Inferior parietal cortex (tissue), 1 donor: ENCODE results near the gene NLN.
"Not testable (repeated sequence)": the region's sequence is repeated elsewhere in the genome, so short reads cannot be mapped to it uniquely, and the experiment has no call there.

Experiments used
- DNase-seq: peaks from one replicate; pipeline ENCODE4 v3.0.0-alpha.2; 2016; ENCODE audit errors: extremely low spot score

The NLN gene

GRCh38 chr5:65772963-65773362, 51.0 kb downstream of the NLN start:
- DNase-seq, result not testable (repeated sequence)

GRCh38 chr5:65774346-65774745, 52.3 kb downstream of the NLN start:
- DNase-seq, result no peak

- DNase-seq, result no peak
Measured at GRCh38 chr5:65775476-65775875, 53.5 kb downstream of the NLN start.

- no peak for DNase-seq
Measured at GRCh38 chr5:65776441-65777141, 54.6 kb downstream of the NLN start.

- DNase-seq, result no peak
Measured at GRCh38 chr5:65778126-65778525, 56.1 kb downstream of the NLN start.

- DNase-seq, result no peak
Measured at GRCh38 chr5:65779643-65780042, 57.6 kb downstream of the NLN start.

GRCh38 chr5:65788296-65788695, 66.3 kb downstream of the NLN start:
- DNase-seq, result not testable (repeated sequence)

GRCh38 chr5:65790371-65791163, 68.6 kb downstream of the NLN start:
- DNase-seq, result no peak

GRCh38 chr5:65791712-65792673, 70.0 kb downstream of the NLN start:
- DNase-seq, result peak; percentile 52

GRCh38 chr5:65796269-65796668, 74.3 kb downstream of the NLN start:
- no peak for DNase-seq

- DNase-seq, result no peak
Measured at GRCh38 chr5:65796751-65797316, 74.8 kb downstream of the NLN start.

GRCh38 chr5:65797481-65797880, 75.5 kb downstream of the NLN start:
- no peak for DNase-seq

GRCh38 chr5:65799857-65800256, 77.9 kb downstream of the NLN start:
- DNase-seq, result no peak

- DNase-seq, result no peak
Measured at GRCh38 chr5:65800775-65801174, 78.8 kb downstream of the NLN start.

GRCh38 chr5:65801352-65801783, 79.4 kb downstream of the NLN start:
- peak; percentile 77 for DNase-seq

- no peak for DNase-seq
Measured at GRCh38 chr5:65802080-65802479, 80.1 kb downstream of the NLN start.

- no peak for DNase-seq
Measured at GRCh38 chr5:65802820-65803219, 80.8 kb downstream of the NLN start.

- no peak for DNase-seq
Measured at GRCh38 chr5:65803699-65804391, 81.8 kb downstream of the NLN start.

- DNase-seq, result no peak
Measured at GRCh38 chr5:65805089-65805488, 83.1 kb downstream of the NLN start.

- DNase-seq, result not testable (repeated sequence)
Measured at GRCh38 chr5:65807494-65807893, 85.5 kb downstream of the NLN start.

- DNase-seq, result no peak
Measured at GRCh38 chr5:65808251-65808741, 86.3 kb downstream of the NLN start.
